Neural progenitor cell (in vitro differentiated cells): Measurements from ENCODE around the gene SCLY. TPM values are rescaled to one million over a fixed set of nuclear protein-coding genes. Genes with fewer than 3 reads are reported as not detected.
A peak's percentile ranks its signal among the peaks of the same experiment; 100 is the strongest.

ENCODE experiments used
- DNase-seq: peaks from one replicate; pipeline ENCODE4 v3.0.0-alpha.2; 2016; ENCODE audit warnings: low spot score
- H2AFZ ChIP-seq: fragments of 200-600 bp; sonication (generic); replicated peaks from 2 replicates; pipeline ENCODE4 v1.6.1; 2016; ENCODE audit warnings: antibody characterized with exemption
- H3F3A ChIP-seq: fragments of 200-600 bp; sonication (generic); 2 replicates; pipeline ENCODE4 v1.6.1; 2016; ENCODE audit warnings: antibody characterized with exemption, low read depth
- H3K27ac ChIP-seq: fragments of 200-600 bp; sonication (generic); 2 replicates; pipeline ENCODE4 v1.5.1; 2016; ENCODE audit warnings: mild to moderate bottlenecking
- H3K27me3 ChIP-seq: fragments of 200-600 bp; sonication (generic); 2 replicates; pipeline ENCODE4 v1.6.1; 2016; ENCODE audit warnings: mild to moderate bottlenecking, moderate library complexity
- H3K36me3 ChIP-seq: fragments of 200-600 bp; sonication (generic); 2 replicates; pipeline ENCODE4 v1.5.1; 2016
- H3K4me1 ChIP-seq: fragments of 200-600 bp; sonication (generic); 2 replicates; pipeline ENCODE4 v1.6.1; 2016; ENCODE audit warnings: mixed run types
- H3K4me2 ChIP-seq: fragments of 200-600 bp; sonication (generic); 2 replicates; pipeline ENCODE4 v1.6.1; 2016
- H3K4me3 ChIP-seq: fragments of 200-600 bp; sonication (generic); 2 replicates; pipeline ENCODE4 v1.5.1; 2016
- H3K79me2 ChIP-seq: fragments of 200-600 bp; sonication (generic); 2 replicates; pipeline ENCODE4 v1.6.1; 2016; ENCODE audit warnings: low read depth
- H3K9ac ChIP-seq: fragments of 200-600 bp; sonication (generic); 2 replicates; pipeline ENCODE4 v1.6.1; 2016
- H3K9me3 ChIP-seq: fragments of 200-600 bp; sonication (generic); 2 replicates; pipeline ENCODE4 v1.5.1; 2016; ENCODE audit warnings: low read depth
- H4K20me1 ChIP-seq: fragments of 200-600 bp; sonication (generic); 2 replicates; pipeline ENCODE4 v1.6.1; 2016; ENCODE audit warnings: low read depth
- H3K27ac Mint-ChIP-seq: 3 replicates; pipeline ENCODE4 v1.8.0; 2021; ENCODE audit warnings: mixed read lengths
- H3K27me3 Mint-ChIP-seq: 2 replicates; pipeline ENCODE4 v1.8.0; 2022; ENCODE audit warnings: low read depth, mild to moderate bottlenecking, inconsistent platforms, moderate library complexity, mixed read lengths; ENCODE audit not compliant: insufficient read depth
- H3K36me3 Mint-ChIP-seq: 3 replicates; pipeline ENCODE4 v1.8.0; 2021; ENCODE audit warnings: mixed read lengths
- H3K4me1 Mint-ChIP-seq: 3 replicates; pipeline ENCODE4 v1.8.0; 2021; ENCODE audit warnings: mixed read lengths
- H3K4me3 Mint-ChIP-seq: 3 replicates; pipeline ENCODE4 v1.8.0; 2021; ENCODE audit warnings: mild to moderate bottlenecking, moderate library complexity, mixed read lengths
- H3K9me3 Mint-ChIP-seq: 3 replicates; pipeline ENCODE4 v1.8.0; 2020; ENCODE audit warnings: mixed read lengths
- EZH2 ChIP-seq: fragments of 200-600 bp; sonication (generic); IDR thresholded peaks from 2 replicates; pipeline ENCODE4 v1.6.1; 2017; ENCODE audit warnings: antibody characterized with exemption, mild to moderate bottlenecking, moderate library complexity
- EZH2phosphoT487 ChIP-seq: fragments of 200-600 bp; sonication (generic); IDR thresholded peaks from 2 replicates; pipeline ENCODE4 v1.6.1; 2017; ENCODE audit warnings: antibody characterized with exemption
- total RNA-seq: library from RNA; depleted of rRNA; stranded (reverse); fragments of >200 nt; gene quantifications from 2 replicates; pipeline ENCODE4 v1.2.3, GENCODE V29; 2015; ENCODE audit warnings: low replicate concordance
- TF ChIP-seq, protein P1 (sequence below): fragments of 200-600 bp; sonication (generic); IDR thresholded peaks from 2 replicates; pipeline ENCODE4 v1.5.1; 2017; ENCODE audit warnings: antibody characterized with exemption, mild to moderate bottlenecking

SCLY gene
- total RNA-seq, 1 donor from 2014 or later: 44.1 TPM

DNA sequence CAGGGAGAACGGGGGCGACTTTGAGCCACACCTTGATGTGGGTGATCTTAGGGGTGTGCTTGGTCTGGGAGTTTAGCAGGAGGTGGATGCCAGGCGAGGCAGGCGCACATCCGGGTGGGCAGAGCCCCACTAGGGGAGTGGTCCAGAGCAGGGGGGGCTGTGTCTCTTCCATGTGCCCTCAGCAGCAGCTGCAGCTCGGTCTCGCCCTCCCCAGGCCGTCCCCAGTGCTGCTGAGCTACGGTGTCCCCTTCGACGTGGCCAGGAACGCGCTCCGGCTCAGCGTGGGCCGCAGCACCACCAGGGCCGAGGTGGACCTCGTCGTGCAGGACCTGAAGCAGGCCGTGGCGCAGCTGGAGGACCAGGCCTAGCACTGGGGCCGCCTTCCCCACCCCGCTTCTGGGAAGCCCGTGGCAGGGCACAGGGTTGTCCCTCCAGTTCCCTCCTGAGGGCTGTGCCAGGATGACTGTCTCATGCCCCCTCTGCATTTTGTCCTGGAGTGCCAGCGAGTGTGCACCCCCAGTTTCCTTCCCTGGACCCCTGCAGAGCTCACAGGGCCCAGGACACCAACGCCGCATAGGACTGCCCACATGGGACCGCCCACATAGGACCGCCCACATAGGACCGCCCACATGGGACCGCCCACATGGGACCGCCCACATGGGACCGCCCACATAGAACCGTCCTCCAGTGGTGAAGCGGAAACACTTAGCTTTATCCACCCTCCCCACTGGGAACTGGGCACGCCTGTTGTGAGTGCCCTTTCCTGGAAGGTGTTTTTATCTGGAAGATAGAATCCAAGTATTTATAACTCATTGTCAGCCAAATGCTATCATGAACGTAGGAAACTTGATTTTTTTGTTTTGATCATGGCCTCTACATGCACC, 37.4 kb downstream of the SCLY start:
- no peak overlapping the region for H3K4me3 ChIP-seq
- H3K4me3 Mint-ChIP-seq: no peak overlapping the region
- H3F3A ChIP-seq: no peaks in the 10 kb centered on the region
- H3K36me3 ChIP-seq: no peaks in the 10 kb centered on the region
- peak overlapping the region; percentile 33 for H3K27ac Mint-ChIP-seq
- no peaks in the 10 kb centered on the region for H3K27me3 ChIP-seq
- H3K9ac ChIP-seq: no peak overlapping the region
- peaks cover 8% of the 10 kb centered on the region for H3K36me3 Mint-ChIP-seq
- peaks cover 17% of the 10 kb centered on the region for H3K4me1 Mint-ChIP-seq
- H3K9me3 Mint-ChIP-seq: no peaks in the 10 kb centered on the region
- H3K27me3 Mint-ChIP-seq: peaks cover 5% of the 10 kb centered on the region
- H4K20me1 ChIP-seq: no peaks in the 10 kb centered on the region
- H3K9me3 ChIP-seq: no peaks in the 10 kb centered on the region
- H2AFZ ChIP-seq: no peak overlapping the region
- H3K4me1 ChIP-seq: peaks cover 7% of the 10 kb centered on the region
- TF ChIP-seq EZH2phosphoT487: no peak
- TF ChIP-seq, protein P1, sequence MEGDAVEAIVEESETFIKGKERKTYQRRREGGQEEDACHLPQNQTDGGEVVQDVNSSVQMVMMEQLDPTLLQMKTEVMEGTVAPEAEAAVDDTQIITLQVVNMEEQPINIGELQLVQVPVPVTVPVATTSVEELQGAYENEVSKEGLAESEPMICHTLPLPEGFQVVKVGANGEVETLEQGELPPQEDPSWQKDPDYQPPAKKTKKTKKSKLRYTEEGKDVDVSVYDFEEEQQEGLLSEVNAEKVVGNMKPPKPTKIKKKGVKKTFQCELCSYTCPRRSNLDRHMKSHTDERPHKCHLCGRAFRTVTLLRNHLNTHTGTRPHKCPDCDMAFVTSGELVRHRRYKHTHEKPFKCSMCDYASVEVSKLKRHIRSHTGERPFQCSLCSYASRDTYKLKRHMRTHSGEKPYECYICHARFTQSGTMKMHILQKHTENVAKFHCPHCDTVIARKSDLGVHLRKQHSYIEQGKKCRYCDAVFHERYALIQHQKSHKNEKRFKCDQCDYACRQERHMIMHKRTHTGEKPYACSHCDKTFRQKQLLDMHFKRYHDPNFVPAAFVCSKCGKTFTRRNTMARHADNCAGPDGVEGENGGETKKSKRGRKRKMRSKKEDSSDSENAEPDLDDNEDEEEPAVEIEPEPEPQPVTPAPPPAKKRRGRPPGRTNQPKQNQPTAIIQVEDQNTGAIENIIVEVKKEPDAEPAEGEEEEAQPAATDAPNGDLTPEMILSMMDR: no peak
- no peak for TF ChIP-seq EZH2
- no peak overlapping the region for H3K4me2 ChIP-seq
- H3K27ac ChIP-seq: no peak overlapping the region
- peak; percentile 53 for DNase-seq
- no peaks in the 10 kb centered on the region for H3K79me2 ChIP-seq

DNA sequence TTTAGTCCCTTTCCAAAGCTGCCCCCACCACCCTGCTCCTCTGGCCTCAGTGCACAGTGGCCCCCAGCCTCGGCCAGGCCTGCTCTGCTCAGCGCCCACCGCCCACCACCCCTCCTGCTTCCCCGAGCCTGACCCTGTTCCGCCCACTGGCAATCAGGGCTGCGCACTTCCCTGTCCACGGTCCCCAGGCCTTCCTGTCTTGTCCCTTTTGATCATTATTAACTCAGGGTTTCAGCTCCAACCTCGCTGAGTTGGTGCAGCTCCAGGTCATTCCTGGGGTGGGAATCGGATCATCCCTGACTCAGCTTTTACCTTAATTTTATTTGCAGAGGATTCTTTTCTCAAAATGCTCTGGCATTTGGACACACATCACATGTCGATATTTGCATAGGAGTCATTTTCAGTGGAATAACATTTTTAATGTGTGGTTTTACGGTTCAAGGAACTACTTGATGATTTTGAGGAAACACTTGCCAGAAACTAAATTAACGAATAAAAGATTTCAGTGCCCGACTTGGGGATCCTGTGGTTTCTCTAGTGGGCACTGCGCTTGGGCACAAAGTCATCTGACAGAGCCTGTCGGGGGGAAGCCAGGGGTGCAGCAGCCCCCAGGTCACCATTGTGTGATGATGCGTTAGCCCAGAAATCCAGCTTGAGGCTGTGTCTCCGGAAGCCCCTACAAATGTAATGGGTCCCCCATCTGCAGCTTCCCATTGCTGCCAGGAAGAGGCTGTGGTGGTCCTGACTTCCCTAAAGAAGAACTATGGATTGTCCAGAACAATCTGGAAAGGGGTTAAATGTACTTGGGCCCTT, 38.3 kb downstream of the SCLY start:
- Histone ChIP-seq H4K20me1 (no peaks in the 10 kb centered on the region), H3F3A (no peaks in the 10 kb centered on the region), H3K4me2 (no peak overlapping the region), H3K4me3 (no peak overlapping the region), H3K36me3 (no peaks in the 10 kb centered on the region), H3K79me2 (no peaks in the 10 kb centered on the region), H2AFZ (no peak overlapping the region), H3K27ac (no peak overlapping the region), H3K9me3 (no peaks in the 10 kb centered on the region), H3K4me1 (peaks cover 7% of the 10 kb centered on the region), H3K27me3 (no peaks in the 10 kb centered on the region), H3K9ac (no peak overlapping the region)
- Mint-ChIP-seq H3K4me3 (no peak overlapping the region), H3K36me3 (peaks cover 8% of the 10 kb centered on the region), H3K27ac (peak overlapping the region; percentile 82), H3K27me3 (peaks cover 5% of the 10 kb centered on the region), H3K4me1 (peaks cover 17% of the 10 kb centered on the region), H3K9me3 (no peaks in the 10 kb centered on the region)
- no peak for DNase-seq
- TF ChIP-seq, protein P1: no peak
- TF ChIP-seq EZH2 (no peak), EZH2phosphoT487 (no peak)

DNA sequence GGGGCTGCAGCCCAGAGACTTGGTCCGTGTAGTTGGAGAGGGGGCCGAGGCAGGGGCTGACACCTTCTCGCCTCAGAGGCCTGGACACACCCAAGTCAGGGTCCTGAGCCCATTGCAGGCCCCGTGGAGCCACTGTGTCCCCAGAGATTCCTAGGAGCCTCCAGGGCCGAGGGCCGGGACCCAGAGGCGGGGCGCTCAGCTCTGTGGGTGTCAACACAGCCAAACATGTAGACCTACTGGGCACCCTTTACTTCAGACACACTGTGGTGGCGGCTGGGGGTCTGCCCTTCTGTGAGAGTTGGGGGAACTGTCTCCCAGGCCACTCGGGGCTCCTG, 38.9 kb downstream of the SCLY start:
- peaks cover 7% of the 10 kb centered on the region for H3K4me1 ChIP-seq
- TF ChIP-seq EZH2phosphoT487 (no peak), EZH2 (no peak)
- TF ChIP-seq, protein P1: no peak
- DNase-seq: no peak

More for the DNA sequence above, 38.9 kb downstream of the SCLY start:
- Histone ChIP-seq H3K36me3 (no peaks in the 10 kb centered on the region), H2AFZ (no peak overlapping the region), H3F3A (no peaks in the 10 kb centered on the region), H3K4me2 (no peak overlapping the region), H3K27me3 (no peaks in the 10 kb centered on the region), H3K9ac (no peak overlapping the region), H3K9me3 (no peaks in the 10 kb centered on the region), H3K79me2 (no peaks in the 10 kb centered on the region), H4K20me1 (no peaks in the 10 kb centered on the region), H3K4me3 (no peak overlapping the region), H3K27ac (no peak overlapping the region)
- Mint-ChIP-seq H3K27me3 (peaks cover 5% of the 10 kb centered on the region), H3K27ac (no peak overlapping the region), H3K36me3 (peaks cover 8% of the 10 kb centered on the region), H3K4me1 (peaks cover 17% of the 10 kb centered on the region), H3K4me3 (no peak overlapping the region), H3K9me3 (no peaks in the 10 kb centered on the region)
